Measurements from ENCODE around the gene GSTA4. TPM values are rescaled to one million over a fixed set of nuclear protein-coding genes. Genes with fewer than 3 reads are reported as not detected.
"Not testable (repeated sequence)": the region's sequence is repeated elsewhere in the genome, so short reads cannot be mapped to it uniquely, and the experiment has no call there.

GSTA4 gene
- total RNA-seq, 1 donor from 2014 or later = 69.7 TPM

DNA sequence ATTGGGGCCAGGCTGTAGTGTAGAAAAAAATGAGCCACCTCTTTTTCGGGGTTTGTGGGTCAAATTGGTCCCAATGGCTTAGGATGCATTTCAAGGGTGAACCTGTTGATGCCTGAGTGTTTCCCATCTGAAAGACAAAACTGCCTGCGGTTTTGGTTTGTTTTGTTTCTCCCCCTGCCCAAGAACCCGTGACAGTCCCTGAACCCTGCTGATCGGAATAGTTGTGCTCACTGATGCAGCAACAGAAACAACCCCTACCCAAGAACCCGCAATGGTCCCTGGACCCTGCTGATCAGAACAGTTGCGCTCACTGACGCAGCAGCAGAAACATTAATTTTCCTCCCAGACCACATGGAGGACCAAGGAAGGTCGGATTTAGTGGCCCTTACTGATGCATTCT is 34.9 kb downstream of the GSTA4 start:
- H3K36me3 Mint-ChIP-seq (ENCODE audit: low read depth); H3K4me1 Mint-ChIP-seq (ENCODE audit: low read depth); H3K27ac Mint-ChIP-seq; H3K27me3 Mint-ChIP-seq (ENCODE audit: low read depth); H3K4me3 Mint-ChIP-seq (ENCODE audit: low read depth); DNase-seq (ENCODE audit: low spot score); intact Hi-C loops (cut with micrococcal nuclease); H3K9me3 Mint-ChIP-seq: not testable (repeated sequence)

- H3K9me3 Mint-ChIP-seq = no peaks in the 10 kb centered on the region
- no peak overlapping the region for H3K27ac Mint-ChIP-seq
- H3K36me3 Mint-ChIP-seq (ENCODE audit: low read depth) = no peaks in the 10 kb centered on the region
- no peak for DNase-seq (ENCODE audit: low spot score)
- H3K27me3 Mint-ChIP-seq (ENCODE audit: low read depth) = peaks cover 8% of the 10 kb centered on the region
- intact Hi-C loops (cut with micrococcal nuclease) = no loop called here
- H3K4me3 Mint-ChIP-seq (ENCODE audit: low read depth) = no peak overlapping the region
- H3K4me1 Mint-ChIP-seq (ENCODE audit: low read depth) = no peaks in the 10 kb centered on the region
These were observed 36.4 kb downstream of the GSTA4 start for GRCh38 chr6:52958546-52959255.

GRCh38 chr6:52955871-52956270 is 39.2 kb downstream of the GSTA4 start:
- no peak overlapping the region for H3K27ac Mint-ChIP-seq
- H3K4me3 Mint-ChIP-seq (ENCODE audit: low read depth) = no peak overlapping the region
- intact Hi-C loops (cut with micrococcal nuclease) = no loop called here
- H3K36me3 Mint-ChIP-seq (ENCODE audit: low read depth) = no peaks in the 10 kb centered on the region
- peaks cover 8% of the 10 kb centered on the region for H3K27me3 Mint-ChIP-seq (ENCODE audit: low read depth)
- no peaks in the 10 kb centered on the region for H3K9me3 Mint-ChIP-seq
- no peak for DNase-seq (ENCODE audit: low spot score)
- H3K4me1 Mint-ChIP-seq (ENCODE audit: low read depth) = no peaks in the 10 kb centered on the region

DNA sequence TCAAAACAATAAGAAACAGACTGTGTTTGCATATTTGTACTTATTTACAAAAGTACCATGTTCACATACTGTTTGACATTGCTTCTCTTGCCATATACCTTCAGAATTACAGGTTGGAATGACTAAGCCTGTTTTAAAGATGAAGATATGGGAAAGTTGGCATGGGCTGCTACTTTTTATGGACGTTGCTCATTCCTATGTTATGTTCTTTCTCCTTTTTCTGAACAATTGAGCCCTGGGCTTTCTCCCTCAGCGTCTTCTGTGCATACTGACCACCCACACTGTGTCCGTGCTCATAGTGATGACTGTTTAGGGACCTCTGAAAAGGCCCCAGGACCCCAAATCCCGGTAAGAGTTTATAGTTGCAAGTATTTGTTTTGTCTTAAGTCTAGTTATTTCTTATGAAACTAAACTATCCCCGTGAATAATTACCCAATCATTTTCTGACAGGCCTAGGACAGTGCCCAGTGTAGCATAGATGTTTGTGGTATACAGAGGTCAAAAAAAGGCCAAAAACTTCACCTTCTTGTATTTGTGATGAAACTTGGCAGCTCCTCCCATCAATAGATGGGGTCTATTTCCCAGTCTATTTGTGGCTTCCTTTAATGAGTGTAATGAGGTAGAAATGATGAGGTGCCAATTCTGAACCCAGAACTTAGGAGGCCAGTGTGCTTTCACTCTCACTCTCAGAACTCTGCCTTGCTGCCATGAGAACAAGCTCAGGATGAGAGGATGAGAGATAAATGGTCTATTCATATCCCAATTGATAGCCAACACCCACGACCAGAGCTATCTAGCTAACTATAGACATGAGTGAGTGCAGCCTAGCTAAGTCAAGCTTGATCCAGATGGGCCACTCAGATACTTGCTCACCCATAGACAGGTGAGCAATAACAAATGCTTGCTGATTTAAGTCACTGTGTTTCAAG is 40.9 kb downstream of the GSTA4 start:
- Mint-ChIP-seq H3K27me3 (ENCODE audit: low read depth) (peaks cover 8% of the 10 kb centered on the region), H3K36me3 (ENCODE audit: low read depth) (no peaks in the 10 kb centered on the region), H3K4me3 (ENCODE audit: low read depth) (no peak overlapping the region), H3K9me3 (no peaks in the 10 kb centered on the region), H3K27ac (no peak overlapping the region), H3K4me1 (ENCODE audit: low read depth) (no peaks in the 10 kb centered on the region)
- DNase-seq (ENCODE audit: low spot score) = no peak
- intact Hi-C loops (cut with micrococcal nuclease) = no loop called here

- no peaks in the 10 kb centered on the region for H3K36me3 Mint-ChIP-seq (ENCODE audit: low read depth)
- H3K27ac Mint-ChIP-seq = no peak overlapping the region
- H3K4me1 Mint-ChIP-seq (ENCODE audit: low read depth) = peaks cover 3% of the 10 kb centered on the region
- intact Hi-C loops (cut with micrococcal nuclease) = no loop called here
- no peak for DNase-seq (ENCODE audit: low spot score)
- H3K4me3 Mint-ChIP-seq (ENCODE audit: low read depth) = no peak overlapping the region
- H3K27me3 Mint-ChIP-seq (ENCODE audit: low read depth) = peaks cover 20% of the 10 kb centered on the region
- H3K9me3 Mint-ChIP-seq = no peaks in the 10 kb centered on the region
These were observed 48.8 kb downstream of the GSTA4 start for GRCh38 chr6:52946306-52946705.

DNA sequence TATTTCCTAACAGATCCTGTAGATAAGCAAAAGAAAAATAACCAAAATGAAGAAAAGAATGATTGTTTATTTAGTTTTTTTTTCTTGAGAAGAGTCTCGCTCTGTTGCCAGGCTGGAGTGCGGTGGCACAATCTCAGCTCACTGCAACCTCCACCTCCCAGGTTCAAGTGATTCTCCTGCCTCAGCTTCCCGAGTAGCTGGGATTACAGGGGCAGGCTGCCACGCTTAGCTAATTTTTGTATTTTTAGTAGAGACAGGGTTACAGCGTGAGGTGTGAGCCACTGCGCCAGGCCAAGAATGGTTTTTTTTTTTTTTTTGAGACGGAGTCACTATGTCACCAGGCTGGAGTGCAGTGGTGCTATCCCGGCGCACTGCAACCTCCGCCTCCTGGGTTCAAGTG is 52.3 kb downstream of the GSTA4 start:
- DNase-seq (ENCODE audit: low spot score); H3K4me1 Mint-ChIP-seq (ENCODE audit: low read depth); H3K27ac Mint-ChIP-seq; H3K36me3 Mint-ChIP-seq (ENCODE audit: low read depth); H3K4me3 Mint-ChIP-seq (ENCODE audit: low read depth); intact Hi-C loops (cut with micrococcal nuclease); H3K9me3 Mint-ChIP-seq: not testable (repeated sequence)
- H3K27me3 Mint-ChIP-seq (ENCODE audit: low read depth) = peaks cover 11% of the 10 kb centered on the region

DNA sequence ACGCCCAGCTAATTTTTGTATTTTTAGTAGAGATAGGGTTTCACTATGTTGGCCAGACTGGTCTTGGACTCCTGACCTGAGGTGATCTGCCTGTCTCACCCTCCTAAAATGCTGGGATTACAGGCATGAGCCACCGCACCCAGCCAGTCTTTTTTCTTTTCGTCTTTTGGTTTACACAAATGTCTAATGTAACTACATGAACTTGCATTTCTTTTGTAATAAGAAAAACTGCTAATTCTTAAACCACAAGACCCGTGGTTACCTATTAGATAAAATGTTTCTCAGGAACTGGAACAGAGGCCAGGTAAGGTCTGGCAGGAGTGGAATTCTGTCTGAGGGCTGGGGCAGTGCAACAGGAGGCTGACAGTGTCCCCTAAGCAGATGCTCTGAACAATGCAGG is 52.9 kb downstream of the GSTA4 start:
- intact Hi-C loops (cut with micrococcal nuclease) = no loop called here
- no peak overlapping the region for H3K27ac Mint-ChIP-seq
- H3K27me3 Mint-ChIP-seq (ENCODE audit: low read depth) = peaks cover 6% of the 10 kb centered on the region

DNA sequence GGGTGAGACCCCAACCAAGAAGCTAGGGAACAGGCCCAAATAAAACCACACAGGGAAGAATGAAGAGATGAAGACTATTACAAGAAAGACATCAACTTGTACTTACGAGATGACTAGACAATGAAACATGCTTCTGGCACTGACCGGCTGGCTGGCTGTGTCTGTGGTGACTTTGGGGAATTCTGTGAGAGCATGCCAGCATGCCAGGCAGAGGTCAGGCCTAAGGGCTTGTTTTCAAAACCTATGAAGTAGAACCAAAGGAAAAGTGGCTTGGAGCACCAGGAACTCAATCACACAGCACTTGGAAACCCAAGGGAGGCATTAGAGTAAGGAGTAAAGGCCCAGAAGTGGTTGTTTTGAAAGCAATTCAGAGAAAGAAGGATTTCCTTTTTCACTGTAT is 57.2 kb downstream of the GSTA4 start:
- Mint-ChIP-seq H3K27me3 (ENCODE audit: low read depth) (no peaks in the 10 kb centered on the region), H3K27ac (no peak overlapping the region), H3K4me3 (ENCODE audit: low read depth) (no peak overlapping the region), H3K4me1 (ENCODE audit: low read depth) (no peaks in the 10 kb centered on the region), H3K9me3 (no peaks in the 10 kb centered on the region), H3K36me3 (ENCODE audit: low read depth) (no peaks in the 10 kb centered on the region)
- intact Hi-C loops (cut with micrococcal nuclease) = no loop called here
- no peak for DNase-seq (ENCODE audit: low spot score)

More for the DNA sequence above, 52.9 kb downstream of the GSTA4 start:
- H3K4me3 Mint-ChIP-seq (ENCODE audit: low read depth) = no peak overlapping the region
- no peaks in the 10 kb centered on the region for H3K36me3 Mint-ChIP-seq (ENCODE audit: low read depth)
- no peaks in the 10 kb centered on the region for H3K9me3 Mint-ChIP-seq
- peaks cover 3% of the 10 kb centered on the region for H3K4me1 Mint-ChIP-seq (ENCODE audit: low read depth)
- DNase-seq (ENCODE audit: low spot score) = no peak

DNA sequence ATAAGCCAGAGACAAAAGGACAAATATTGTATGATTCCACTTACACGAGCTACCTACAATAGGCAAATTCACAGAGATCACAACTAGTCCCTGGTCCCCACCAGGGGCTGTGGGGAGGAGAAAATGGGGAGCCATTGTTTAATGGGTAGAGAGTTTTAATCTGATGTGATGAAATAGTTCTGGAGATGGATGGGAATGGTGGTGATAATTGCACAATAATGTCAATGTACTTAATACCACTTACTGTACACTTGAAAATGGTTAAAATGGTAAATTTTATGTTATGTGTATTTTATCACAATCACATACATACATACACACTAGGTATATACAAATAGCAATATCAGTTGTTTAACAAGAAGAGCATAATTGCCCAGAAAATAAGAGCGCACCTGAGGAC is 61.3 kb downstream of the GSTA4 start:
- H3K27me3 Mint-ChIP-seq (ENCODE audit: low read depth) = no peaks in the 10 kb centered on the region
- H3K36me3 Mint-ChIP-seq (ENCODE audit: low read depth) = no peaks in the 10 kb centered on the region
- DNase-seq (ENCODE audit: low spot score) = no peak
- intact Hi-C loops (cut with micrococcal nuclease) = no loop called here
- H3K4me1 Mint-ChIP-seq (ENCODE audit: low read depth) = no peaks in the 10 kb centered on the region
- no peak overlapping the region for H3K4me3 Mint-ChIP-seq (ENCODE audit: low read depth)
- H3K9me3 Mint-ChIP-seq = no peaks in the 10 kb centered on the region
- no peak overlapping the region for H3K27ac Mint-ChIP-seq

GRCh38 chr6:52931351-52931750 is 63.7 kb downstream of the GSTA4 start:
- H3K36me3 Mint-ChIP-seq (ENCODE audit: low read depth) = no peaks in the 10 kb centered on the region
- intact Hi-C loops (cut with micrococcal nuclease) = no loop called here
- H3K27me3 Mint-ChIP-seq (ENCODE audit: low read depth) = peaks cover 5% of the 10 kb centered on the region

GRCh38 chr6:52929321-52930164 is 65.5 kb downstream of the GSTA4 start:
- H3K27ac Mint-ChIP-seq = no peak overlapping the region
- H3K4me3 Mint-ChIP-seq (ENCODE audit: low read depth) = no peak overlapping the region
- no peaks in the 10 kb centered on the region for H3K9me3 Mint-ChIP-seq
- no peaks in the 10 kb centered on the region for H3K4me1 Mint-ChIP-seq (ENCODE audit: low read depth)
- intact Hi-C loops (cut with micrococcal nuclease) = no loop called here
- no peak for DNase-seq (ENCODE audit: low spot score)
- H3K36me3 Mint-ChIP-seq (ENCODE audit: low read depth) = no peaks in the 10 kb centered on the region
- H3K27me3 Mint-ChIP-seq (ENCODE audit: low read depth) = peaks cover 5% of the 10 kb centered on the region

More at GRCh38 chr6:52931351-52931750, 63.7 kb downstream of the GSTA4 start:
- Mint-ChIP-seq H3K27ac (no peak overlapping the region), H3K4me3 (ENCODE audit: low read depth) (no peak overlapping the region), H3K9me3 (no peaks in the 10 kb centered on the region), H3K4me1 (ENCODE audit: low read depth) (no peaks in the 10 kb centered on the region)
- DNase-seq (ENCODE audit: low spot score) = no peak
